Camera-type eye (tissue), 1 donor: ENCODE results near the gene RNF168. TPM values are rescaled to one million over a fixed set of nuclear protein-coding genes. Genes with fewer than 3 reads are reported as not detected.

ENCODE experiments used
- total RNA-seq: library from RNA; depleted of rRNA; stranded (reverse); fragments of >200 nt; gene quantifications from one replicate; pipeline ENCODE4 v1.2.3, GENCODE V29; 2014

The RNF168 gene
- 16.9 TPM for total RNA-seq

GRCh38 chr3:196503196-196504076 is at the start of gene RNF168:
RNF168 (minus strand) TSS chr3:196503768; CDS start chr3:196503173, 595 bp downstream.

DNA sequence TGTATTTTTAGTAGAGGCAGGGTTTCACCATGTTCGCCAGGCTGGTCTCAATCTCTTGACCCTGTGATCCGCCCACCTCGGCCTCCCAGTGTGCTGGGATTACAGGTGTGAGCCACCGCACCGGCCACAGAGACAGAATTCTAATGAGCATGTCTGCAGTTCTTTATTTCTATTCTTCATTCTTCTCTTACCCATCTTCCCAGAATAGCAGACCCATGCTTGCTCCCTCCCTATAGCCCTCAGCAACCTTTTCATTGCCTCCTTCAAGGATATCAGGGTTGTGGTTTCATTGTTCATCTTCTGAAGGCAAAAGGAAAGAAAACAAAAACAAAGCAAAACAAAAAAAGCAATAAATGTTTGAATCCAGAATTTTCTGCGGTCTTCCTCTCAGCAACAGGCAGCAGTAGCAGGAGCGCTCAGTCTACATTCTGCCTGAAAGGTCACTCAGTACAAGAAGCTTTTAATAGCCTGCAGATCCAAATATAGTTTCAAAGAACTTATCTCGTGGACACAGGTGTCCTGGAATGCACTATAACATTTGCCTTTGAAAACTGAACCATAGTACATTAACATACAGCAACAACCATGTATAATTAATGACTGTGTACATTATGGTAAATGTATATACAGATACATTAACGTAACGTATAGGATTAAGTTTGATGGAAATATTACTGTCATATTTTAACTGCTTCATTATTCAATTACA is 11.5 kb upstream of the RNF168 start, which contains the start of gene SMCO1:
Gene SMCO1, minus strand, starts transcription at position 434 of the 709 bp plus-strand sequence. Its CDS starts 137 bp downstream, at position 297.

DNA sequence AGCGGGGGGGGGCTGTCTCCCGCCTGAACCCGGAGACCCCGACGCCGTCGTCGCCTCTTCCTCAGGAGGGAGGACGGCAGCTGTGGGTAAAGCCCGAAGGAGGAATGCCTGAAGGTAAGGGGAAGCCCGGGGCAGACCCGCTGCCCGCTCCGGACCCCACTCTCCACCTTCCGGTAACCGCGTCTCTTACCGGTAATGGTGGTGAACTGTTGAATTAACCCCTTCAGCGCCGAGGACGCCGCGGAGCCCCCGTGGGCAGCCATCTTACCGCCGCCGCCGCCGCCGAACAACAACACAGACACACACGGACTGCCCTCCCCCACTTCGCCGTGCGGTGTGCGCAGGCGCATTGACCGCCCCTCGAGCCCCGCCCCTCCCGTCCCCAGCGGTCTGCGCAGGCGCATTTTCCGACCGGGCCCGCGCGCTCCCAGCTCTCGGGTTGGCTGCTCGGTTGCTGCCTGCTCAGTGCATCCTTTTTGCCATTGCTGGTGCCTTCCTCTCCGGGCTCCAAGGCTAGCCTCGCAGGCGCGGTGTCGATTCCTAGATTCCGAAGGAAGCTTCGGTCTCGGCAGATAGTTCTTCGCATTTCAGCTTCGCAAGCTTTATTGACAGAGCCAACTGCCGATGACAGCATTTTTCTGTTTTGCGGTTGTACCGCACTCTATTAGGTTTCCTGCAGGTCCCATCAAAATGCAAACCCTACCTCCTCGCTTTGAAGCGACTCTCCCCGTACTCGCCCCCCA is 71.3 kb downstream of the RNF168 start, which contains the start of gene UBXN7:
Gene UBXN7, minus strand, starts transcription at position 291 of the 743 bp plus-strand sequence. Its CDS starts 28 bp downstream, at position 263.

Other genes with a start within 250 kb of the RNF168 start
- gene PCYT1A, start 216.0 kb downstream of the RNF168 start, total RNA-seq, result 48.7 TPM
- 14.8 TPM for gene DYNLT2B, start 185.5 kb downstream of the RNF168 start, total RNA-seq
- gene TM4SF19, start 165.4 kb downstream of the RNF168 start, total RNA-seq, result not detected
- 69.9 TPM for gene UBXN7, start 71.3 kb downstream of the RNF168 start, total RNA-seq
- gene SMCO1, start 11.6 kb upstream of the RNF168 start, total RNA-seq, result 0.38 TPM
- gene WDR53, start 64.8 kb upstream of the RNF168 start, total RNA-seq, result 10.4 TPM
- 25.0 TPM for gene FBXO45, start 64.9 kb upstream of the RNF168 start, total RNA-seq
- 4.5 TPM for gene NRROS, start 135.9 kb upstream of the RNF168 start, total RNA-seq
- gene CEP19, start 208.5 kb upstream of the RNF168 start, total RNA-seq, result 7.4 TPM
- gene PIGX, start 208.6 kb upstream of the RNF168 start, total RNA-seq, result 42.7 TPM
- gene PAK2, start 236.1 kb upstream of the RNF168 start, total RNA-seq, result 59.7 TPM